Natural killer cell (primary cell): ENCODE results near the gene GRIN2A. TPM values are rescaled to one million over a fixed set of nuclear protein-coding genes. Genes with fewer than 3 reads are reported as not detected.

Experiments used
- ATAC-seq, 3 donors: fragments of 150-1000 bp in 2 of 3; fragments of 200-7000 bp in 1 of 3; cut with Tn5 transposase; 1 replicate in 1 of 3; 2 replicates in 2 of 3; pipeline ENCODE4 v1.10.0; 2021; ENCODE audit warnings: mild to moderate bottlenecking in 2 of 3, moderate library complexity in 2 of 3
- DNase-seq, 2 donors: peaks; one replicate each; pipeline versions ENCODE4 v3.0.0 to v3.0.0-alpha.2; 2013 to 2021; ENCODE audit warnings: mixed read lengths in 1 of 2
- H3K27ac ChIP-seq: one replicate; pipeline ENCODE4 v1.5.1; 2013; ENCODE audit warnings: mild to moderate bottlenecking, low read length
- H3K27me3 ChIP-seq: one replicate; pipeline ENCODE4 v1.6.1; 2013; ENCODE audit warnings: low read length; ENCODE audit not compliant: control insufficient read depth, insufficient read depth
- H3K36me3 ChIP-seq: one replicate; pipeline ENCODE4 v1.6.1; 2013; ENCODE audit warnings: low read length; ENCODE audit not compliant: control insufficient read depth, insufficient read depth
- H3K4me1 ChIP-seq: one replicate; pipeline ENCODE4 v1.6.1; 2013; ENCODE audit warnings: low read length; ENCODE audit not compliant: control insufficient read depth, insufficient read depth
- H3K4me3 ChIP-seq: one replicate; pipeline ENCODE4 v1.5.1; 2013; ENCODE audit warnings: low read length
- H3K9me3 ChIP-seq: one replicate; pipeline ENCODE4 v1.6.1; 2013; ENCODE audit warnings: low read length; ENCODE audit not compliant: control insufficient read depth, insufficient read depth
- H3K27ac Mint-ChIP-seq, 2 donors: one replicate each; pipeline ENCODE4 v1.8.0; 2022; ENCODE audit warnings: mild to moderate bottlenecking in 2 of 2, mixed read lengths in 2 of 2, moderate library complexity in 1 of 2
- H3K27me3 Mint-ChIP-seq, 2 donors: one replicate each; pipeline ENCODE4 v1.8.0; 2022; ENCODE audit warnings: low read depth in 2 of 2, mixed read lengths in 2 of 2
- H3K36me3 Mint-ChIP-seq: one replicate; pipeline ENCODE4 v1.8.0; 2022; ENCODE audit warnings: mixed read lengths
- H3K4me1 Mint-ChIP-seq, 2 donors: one replicate each; pipeline ENCODE4 v1.8.0; 2022; ENCODE audit warnings: mixed read lengths in 2 of 2
- H3K4me3 Mint-ChIP-seq: one replicate; pipeline ENCODE4 v1.8.0; 2022; ENCODE audit warnings: mild to moderate bottlenecking, moderate library complexity, mixed read lengths
- H3K9me3 Mint-ChIP-seq, 2 donors: one replicate each; pipeline ENCODE4 v1.8.0; 2022; ENCODE audit warnings: mixed read lengths in 2 of 2
- CTCF ChIP-seq: fragments of 200-600 bp; IDR thresholded peaks from one replicate; pipeline ENCODE4 v1.8.0; 2022; ENCODE audit warnings: antibody characterized with exemption
- WGBS: methylation state at CpG from one replicate; pipeline ENCODE4 v1.1.7; 2013; ENCODE audit warnings: missing lambda C conversion rate; ENCODE audit not compliant: insufficient coverage; 5-methylcytosine and 5-hydroxymethylcytosine counted together
- intact Hi-C: fragments of 100-400 bp; cut with micrococcal nuclease; formaldehyde crosslinking; loops from one replicate; pipeline ENCODE4 v1.14.2; 2022
- total RNA-seq, 4 donors: library from RNA; stranded (reverse); fragments of 120-200 nt in 1 of 4; gene quantifications; one replicate each; pipeline versions ENCODE4 v1.2.3 to v1.2.4, GENCODE V29; 2013 to 2022

The GRIN2A gene
- total RNA-seq, 3 donors from 2014 or later (not counting 1 experiment from before 2014, with no cell fraction given), result not detected

DNA sequence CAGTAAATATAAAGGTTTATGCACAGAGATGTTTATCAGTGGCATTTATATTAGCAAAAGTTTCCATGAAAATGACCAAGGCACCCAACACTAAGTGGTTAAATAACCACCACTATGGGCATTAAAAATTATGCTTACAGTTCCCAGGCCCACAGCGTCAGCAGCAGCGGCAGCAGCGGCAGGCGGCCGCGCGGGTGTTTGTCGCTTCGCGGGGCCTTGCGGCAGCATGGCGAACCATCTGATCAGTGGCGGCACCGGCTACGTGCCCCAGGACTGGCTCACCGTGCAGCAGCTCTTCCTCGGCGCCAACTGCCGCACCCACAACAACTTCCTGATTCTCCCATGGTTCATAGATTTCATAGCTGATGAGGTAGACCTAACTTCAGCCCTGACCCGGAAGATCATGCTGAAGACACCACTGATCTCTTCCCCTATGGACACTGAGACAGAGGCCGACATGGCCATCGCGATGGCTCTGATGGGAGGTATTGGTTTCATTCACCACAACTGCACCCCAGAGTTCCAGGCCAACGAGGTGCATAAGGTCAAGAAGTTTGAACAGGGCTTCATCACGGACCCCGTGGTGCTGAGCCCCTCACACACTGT, 71.0 kb downstream of the GRIN2A start:
- H3K4me3 ChIP-seq, result no peak overlapping the region
- no peaks in the 10 kb centered on the region for H3K9me3 ChIP-seq
- intact Hi-C loops, result no loop called here
- Mint-ChIP-seq H3K36me3 (no peaks in the 10 kb centered on the region), H3K27ac (no peak overlapping the region), H3K4me3 (no peak overlapping the region), H3K4me1 (no peaks in the 10 kb centered on the region), H3K27me3 (peaks cover 5% of the 10 kb centered on the region in 2 donors), H3K9me3 (no peaks in the 10 kb centered on the region)
- H3K36me3 ChIP-seq, result no peaks in the 10 kb centered on the region
- H3K27me3 ChIP-seq, result no peaks in the 10 kb centered on the region
- no peaks in the 10 kb centered on the region for H3K4me1 ChIP-seq
- DNase-seq (no peak), ATAC-seq (no peak)
- H3K27ac ChIP-seq, result no peak overlapping the region
- no peak for TF ChIP-seq CTCF
- WGBS, result 91% methylated on average over 26 of the region's 26 CpGs

DNA sequence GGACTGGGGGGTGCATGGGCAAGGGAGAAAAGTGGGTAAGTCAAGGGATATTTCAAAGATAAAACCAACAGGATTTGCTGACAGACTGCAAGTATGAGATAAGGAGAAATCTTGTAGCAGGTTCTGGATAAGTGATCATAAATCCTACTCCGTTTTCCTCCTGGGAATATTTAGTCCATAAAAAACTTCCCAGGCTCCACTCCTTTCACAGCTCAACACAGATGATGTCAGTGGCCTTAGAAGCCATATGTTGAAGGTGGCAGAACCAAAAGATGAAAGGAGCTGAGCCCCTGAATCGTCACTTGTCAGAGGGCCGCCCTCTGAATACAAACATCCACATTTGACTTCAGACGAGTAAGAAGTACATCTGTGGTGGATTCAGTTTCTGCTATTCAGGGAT, 71.7 kb downstream of the GRIN2A start:
- no peaks in the 10 kb centered on the region for H3K36me3 Mint-ChIP-seq
- Histone ChIP-seq H3K27ac (no peak overlapping the region), H3K27me3 (no peaks in the 10 kb centered on the region), H3K36me3 (no peaks in the 10 kb centered on the region), H3K4me1 (no peaks in the 10 kb centered on the region), H3K9me3 (no peaks in the 10 kb centered on the region), H3K4me3 (no peak overlapping the region)
- H3K4me3 Mint-ChIP-seq, result no peak overlapping the region
- ATAC-seq (no peak), DNase-seq (no peak)
- no peaks in the 10 kb centered on the region for H3K4me1 Mint-ChIP-seq
- no peak for TF ChIP-seq CTCF
- 30% methylated on average over 2 of the region's 4 CpGs for WGBS
- no peaks in the 10 kb centered on the region for H3K9me3 Mint-ChIP-seq
- H3K27me3 Mint-ChIP-seq, result peaks cover 5% of the 10 kb centered on the region in 2 donors
- intact Hi-C loops, result no loop called here
- H3K27ac Mint-ChIP-seq, result no peak overlapping the region

GRCh38 chr16:10107081-10107480, 75.1 kb downstream of the GRIN2A start:
- H3K27ac ChIP-seq, result no peak overlapping the region
- H3K27ac Mint-ChIP-seq, result no peak overlapping the region
- peaks cover under 1% of the 10 kb centered on the region for H3K9me3 ChIP-seq
- no peak for ATAC-seq
- H3K36me3 ChIP-seq, result no peaks in the 10 kb centered on the region
- no peaks in the 10 kb centered on the region for H3K36me3 Mint-ChIP-seq
- no peaks in the 10 kb centered on the region for H3K4me1 Mint-ChIP-seq
- no CpG with 5 or more reads among the region's 1 CpG for WGBS
- intact Hi-C loops, result no loop called here
- H3K9me3 Mint-ChIP-seq, result peaks cover 0 to 4% of the 10 kb centered on the region in 2 donors
- H3K27me3 ChIP-seq, result no peaks in the 10 kb centered on the region
- no peak for DNase-seq
- TF ChIP-seq CTCF, result no peak
- H3K4me3 ChIP-seq, result no peak overlapping the region
- no peak overlapping the region for H3K4me3 Mint-ChIP-seq
- no peaks in the 10 kb centered on the region for H3K4me1 ChIP-seq
- peaks cover 5 to 8% of the 10 kb centered on the region in 2 donors for H3K27me3 Mint-ChIP-seq

- TF ChIP-seq CTCF, result no peak
- Mint-ChIP-seq H3K27ac (no peak overlapping the region), H3K9me3 (peaks cover 0 to 4% of the 10 kb centered on the region in 2 donors), H3K4me3 (no peak overlapping the region), H3K27me3 (peaks cover 5 to 8% of the 10 kb centered on the region in 2 donors), H3K4me1 (no peaks in the 10 kb centered on the region), H3K36me3 (no peaks in the 10 kb centered on the region)
- no peaks in the 10 kb centered on the region for H3K36me3 ChIP-seq
- no peak overlapping the region for H3K4me3 ChIP-seq
- peaks cover 3% of the 10 kb centered on the region for H3K9me3 ChIP-seq
- H3K27ac ChIP-seq, result no peak overlapping the region
- DNase-seq (no peak), ATAC-seq (no peak)
- intact Hi-C loops, result no loop called here
- no peaks in the 10 kb centered on the region for H3K27me3 ChIP-seq
- WGBS, result no CpG with 5 or more reads among the region's 1 CpG
- no peaks in the 10 kb centered on the region for H3K4me1 ChIP-seq
These were observed 78.5 kb downstream of the GRIN2A start for GRCh38 chr16:10103700-10104099.
